Measurements from ENCODE around the gene FSD1L.
A peak's percentile ranks its signal among the peaks of the same experiment; 100 is the strongest.
"Not testable (repeated sequence)": the region's sequence is repeated elsewhere in the genome, so short reads cannot be mapped to it uniquely, and the experiment has no call there.

The FSD1L gene

DNA sequence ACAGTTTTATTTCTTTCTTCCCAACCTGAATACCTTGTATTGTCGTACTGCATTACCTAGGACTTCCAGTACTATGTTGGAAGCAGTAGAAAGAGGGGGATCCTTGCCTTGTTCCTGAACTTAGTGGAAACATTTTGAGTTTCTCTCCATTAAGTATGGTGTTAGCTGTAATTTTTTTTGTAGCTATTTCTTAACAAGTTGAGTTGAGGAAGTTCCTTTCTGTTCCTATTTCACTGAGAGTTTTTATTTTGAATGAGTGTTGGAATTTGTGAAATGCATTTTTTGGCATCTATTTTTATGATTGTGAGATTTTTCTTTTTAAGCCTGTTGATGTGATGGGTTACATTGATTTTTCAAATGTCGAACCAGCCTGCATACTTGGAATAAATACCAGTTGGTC lies 49.0 kb downstream of the FSD1L start:
- no peak for DNase-seq

DNA sequence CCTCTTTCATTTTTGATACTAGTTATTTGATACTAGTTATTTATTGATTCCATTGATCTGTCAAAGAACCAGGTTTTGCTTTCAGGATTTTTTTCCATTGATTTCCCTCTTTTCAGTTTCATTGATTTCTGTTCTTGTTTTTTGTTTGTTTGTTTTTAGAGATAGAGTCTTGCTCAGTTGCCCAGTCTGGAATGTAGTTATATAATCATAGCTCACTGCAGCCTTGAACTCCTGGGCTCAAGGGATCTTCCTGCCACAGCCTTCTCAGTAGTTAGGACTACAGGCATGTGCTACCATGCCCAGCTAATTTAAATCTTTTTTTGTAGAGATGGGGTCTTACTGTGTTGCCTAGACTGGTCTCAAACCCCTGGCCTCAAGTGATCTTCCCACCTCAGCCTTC lies 49.9 kb downstream of the FSD1L start:
- DNase-seq, result no peak

- no peak for DNase-seq
Measured at GRCh38 chr9:105500108-105500766, 52.4 kb downstream of the FSD1L start.

- no peak for DNase-seq
Measured at GRCh38 chr9:105501414-105501813, 53.6 kb downstream of the FSD1L start.

DNA sequence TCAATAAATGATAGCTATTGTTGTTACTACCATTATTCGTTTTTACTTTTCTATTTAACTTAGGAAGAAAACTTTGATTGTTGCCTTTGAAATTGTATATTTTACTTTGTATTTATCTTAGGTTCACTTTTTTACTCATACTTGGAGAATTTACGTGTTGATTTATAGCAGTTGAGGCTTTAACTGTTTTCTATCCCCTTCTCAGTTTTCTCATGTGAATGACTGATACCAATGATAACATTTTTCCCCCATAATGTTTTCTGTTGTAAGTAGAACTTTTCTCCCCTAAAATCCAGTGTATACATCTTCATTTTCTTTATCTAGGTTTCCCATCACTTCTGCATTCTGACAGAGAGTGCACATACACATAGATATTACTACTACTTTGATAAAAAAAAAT lies 54.4 kb downstream of the FSD1L start:
- DNase-seq, result no peak

DNA sequence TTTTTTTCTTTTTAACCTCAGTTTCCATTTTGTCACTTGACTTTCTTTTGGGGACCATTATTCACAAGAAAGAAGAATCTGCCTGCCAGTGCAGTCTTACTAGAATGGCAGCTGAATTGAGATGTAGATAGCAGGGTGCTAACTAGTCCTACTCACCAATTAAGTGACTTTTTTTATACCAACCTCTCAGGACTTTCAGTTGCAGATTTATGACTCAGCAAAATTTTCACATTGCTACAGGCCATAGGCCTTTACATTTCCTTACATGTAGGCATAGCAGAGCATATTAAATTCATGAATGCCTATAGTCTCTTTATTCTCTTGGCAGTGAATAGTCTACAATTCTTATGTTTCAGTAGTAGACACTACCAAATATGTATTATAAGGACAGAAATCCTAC lies 56.0 kb downstream of the FSD1L start:
- no peak for DNase-seq

GRCh38 chr9:105507096-105507790 lies 59.4 kb downstream of the FSD1L start:
- no peak for DNase-seq

DNA sequence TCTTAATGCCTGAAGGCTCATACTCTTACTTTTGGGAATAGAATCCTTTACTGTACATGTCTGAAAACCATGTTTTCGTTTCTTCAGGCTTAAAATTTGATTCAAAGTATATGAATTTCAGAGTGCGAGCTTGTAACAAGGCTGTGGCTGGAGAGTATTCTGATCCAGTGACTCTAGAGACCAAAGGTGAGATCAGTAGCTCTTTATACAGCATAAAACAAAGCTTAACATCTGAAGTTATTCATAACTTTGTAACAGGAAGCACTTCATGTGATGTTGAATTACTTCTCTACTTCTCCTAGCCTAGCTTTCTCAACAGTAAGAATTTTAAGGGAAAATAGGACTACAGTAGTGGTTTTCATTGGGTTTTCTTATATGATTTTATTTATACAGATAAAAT lies 60.7 kb downstream of the FSD1L start:
- no peak for DNase-seq

DNA sequence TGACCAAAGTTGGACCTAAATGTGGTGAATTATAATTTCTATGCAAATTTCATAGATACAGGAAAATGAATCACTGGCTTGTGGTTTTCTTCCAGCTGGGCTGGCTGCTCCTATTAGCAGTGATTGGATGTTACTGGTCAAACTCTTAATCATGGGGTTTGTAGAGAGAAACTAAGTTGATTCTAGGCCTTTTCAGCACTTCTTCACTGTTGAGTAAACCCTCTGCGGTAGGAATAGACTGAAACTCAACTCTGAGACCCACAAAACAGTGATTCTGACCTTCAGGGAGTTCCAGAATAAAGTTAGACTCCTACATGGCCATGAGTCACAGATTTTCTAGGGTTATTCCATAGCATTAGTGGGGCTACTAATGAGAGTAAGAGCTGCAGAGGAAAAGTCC lies 62.2 kb downstream of the FSD1L start:
- no peak for DNase-seq

- DNase-seq, result no peak
Measured at GRCh38 chr9:105511446-105511845, 63.6 kb downstream of the FSD1L start.

DNA sequence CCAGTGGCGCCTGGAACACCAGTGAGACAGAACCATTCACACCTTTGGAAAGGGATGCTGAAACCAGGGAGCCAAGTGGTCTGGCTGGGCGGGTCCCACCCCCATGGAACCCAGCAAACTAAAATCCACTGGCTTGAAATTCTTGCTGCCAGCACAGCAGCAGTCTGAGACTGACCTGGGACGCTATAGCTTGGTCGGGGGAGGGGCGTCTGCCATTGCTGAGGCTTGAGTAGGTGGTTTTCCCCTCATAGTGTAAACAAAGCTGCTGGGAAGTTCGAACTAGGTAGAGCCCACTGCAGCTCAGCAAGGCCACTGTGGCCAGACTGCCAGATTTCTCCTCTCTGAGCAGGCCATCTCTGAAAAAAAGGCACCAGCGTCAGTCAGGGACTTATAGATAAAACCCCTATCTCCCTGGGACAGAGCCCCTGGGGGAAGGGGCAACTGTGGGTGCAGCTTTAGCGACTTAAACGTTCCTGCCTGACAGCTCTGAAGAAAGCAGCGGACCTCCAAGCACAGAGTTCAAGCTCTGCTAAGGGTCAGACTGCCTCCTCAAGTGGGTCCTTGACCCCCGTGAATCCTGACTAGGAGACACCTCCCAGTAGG lies 68.1 kb downstream of the FSD1L start:
- no peak for DNase-seq

DNA sequence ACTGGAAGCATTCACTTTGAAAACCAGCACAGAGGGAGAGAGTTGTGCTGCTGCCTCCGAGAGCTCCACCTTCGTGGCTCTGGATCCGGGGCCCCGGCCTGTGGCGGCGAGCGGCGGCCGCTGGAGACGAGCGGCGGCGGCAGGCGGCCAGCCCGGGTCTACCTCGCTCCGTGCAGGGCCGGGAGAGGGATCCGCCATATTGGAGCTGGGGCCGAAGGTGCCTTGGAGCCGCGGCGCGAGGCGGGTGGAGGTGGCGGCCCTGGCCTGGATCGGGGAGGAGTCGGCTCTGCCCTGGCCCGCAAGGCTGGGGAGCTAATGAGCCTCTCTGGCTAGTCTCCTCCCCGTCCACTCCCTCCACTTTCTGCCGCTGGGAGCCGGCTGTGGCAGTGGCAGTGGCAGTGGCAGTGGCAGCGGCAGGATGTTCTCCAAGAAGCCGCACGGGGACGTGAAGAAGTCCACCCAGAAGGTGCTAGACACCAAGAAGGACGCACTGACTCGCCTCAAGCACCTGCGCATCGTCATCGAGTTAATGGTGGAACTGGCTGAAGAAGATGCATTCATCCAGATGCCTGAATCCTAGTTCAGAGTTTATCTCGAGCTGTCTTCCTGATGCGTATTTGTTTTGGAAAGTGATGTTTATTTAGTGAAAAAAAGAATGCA lies 72.0 kb downstream of the FSD1L start:
- peak; percentile 33 to 43 for DNase-seq

GRCh38 chr9:105520992-105521391 lies 73.2 kb downstream of the FSD1L start:
- DNase-seq, result not testable (repeated sequence)

DNA sequence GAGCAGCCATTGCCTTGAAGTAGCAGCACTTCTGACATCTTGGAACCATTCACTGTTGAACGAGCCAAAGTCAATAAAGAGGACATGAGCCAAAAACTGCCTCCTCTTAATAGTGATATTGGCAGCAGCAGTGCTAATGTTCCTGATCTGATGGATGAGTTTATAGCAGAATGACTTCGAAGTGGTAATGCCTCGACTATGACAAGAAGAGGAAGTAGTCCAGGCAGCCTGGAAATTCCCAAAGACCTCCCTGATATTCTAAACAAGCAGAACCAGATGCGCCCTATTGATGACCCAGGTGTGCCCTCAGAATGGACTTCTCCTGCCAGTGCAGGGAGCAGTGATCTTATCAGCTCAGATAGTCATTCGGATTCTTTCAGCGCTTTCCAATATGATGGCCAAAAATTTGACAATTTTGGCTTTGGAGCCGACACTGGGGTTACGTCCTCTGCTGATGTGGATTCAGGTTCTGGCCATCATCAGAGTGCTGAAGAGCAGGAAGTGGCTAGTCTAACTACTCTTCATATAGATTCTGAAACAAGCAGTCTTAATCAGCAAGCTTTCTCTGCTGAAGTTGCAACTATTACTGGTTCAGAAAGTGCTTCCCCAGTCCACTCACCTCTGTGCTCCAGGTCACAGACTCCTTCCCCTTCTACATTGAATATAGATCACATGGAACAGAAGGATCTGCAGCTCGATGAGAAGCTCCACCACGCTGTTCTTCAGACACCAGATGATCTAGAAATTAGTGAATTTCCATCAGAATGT lies 75.0 kb downstream of the FSD1L start:
- not testable (repeated sequence) for DNase-seq

DNA sequence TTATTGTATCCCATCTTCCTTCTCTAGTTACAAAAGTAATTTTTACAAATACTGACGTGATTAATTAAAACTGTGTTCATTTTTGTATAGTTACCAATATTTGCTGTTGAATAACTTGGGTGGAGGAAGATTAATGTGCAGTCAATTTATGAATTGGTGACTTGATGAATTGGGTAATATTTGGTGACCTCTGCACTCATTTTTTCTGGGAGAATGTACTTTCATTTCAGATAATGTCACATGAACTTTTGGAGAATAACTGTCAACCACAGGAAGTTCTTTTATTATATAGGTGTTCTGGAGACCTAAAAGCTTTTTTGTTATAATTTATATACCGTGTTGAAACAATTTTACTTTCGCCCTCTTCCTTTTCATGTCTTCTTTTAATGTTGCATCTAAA lies 83.7 kb downstream of the FSD1L start:
- no peak for DNase-seq

- no peak for DNase-seq
Measured at GRCh38 chr9:105535920-105536668, 88.3 kb downstream of the FSD1L start.

GRCh38 chr9:105539452-105539851 lies 91.6 kb downstream of the FSD1L start:
- DNase-seq, result no peak

- no peak for DNase-seq
Measured at GRCh38 chr9:105541838-105542237, 94.0 kb downstream of the FSD1L start.

DNA sequence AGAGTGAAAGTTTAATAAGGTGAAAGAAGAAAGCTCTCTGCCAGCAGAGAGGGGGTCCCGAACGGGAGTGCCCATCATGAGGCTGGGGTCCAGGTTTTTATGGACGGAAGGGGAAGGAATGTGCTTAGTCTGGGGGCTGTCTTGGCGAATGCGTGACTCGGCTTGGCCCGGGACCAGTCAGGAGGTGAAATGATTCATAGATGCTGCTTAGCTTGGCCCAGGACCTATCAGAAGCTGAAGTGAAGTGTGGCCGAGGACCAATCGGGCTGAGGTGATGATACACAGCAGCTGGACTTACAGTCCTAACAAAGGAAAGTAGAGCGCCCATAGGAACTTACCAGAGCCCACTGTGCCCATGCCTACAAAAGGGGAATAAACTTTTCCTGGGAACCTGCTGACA lies 106.2 kb downstream of the FSD1L start:
- no peak for DNase-seq

DNA sequence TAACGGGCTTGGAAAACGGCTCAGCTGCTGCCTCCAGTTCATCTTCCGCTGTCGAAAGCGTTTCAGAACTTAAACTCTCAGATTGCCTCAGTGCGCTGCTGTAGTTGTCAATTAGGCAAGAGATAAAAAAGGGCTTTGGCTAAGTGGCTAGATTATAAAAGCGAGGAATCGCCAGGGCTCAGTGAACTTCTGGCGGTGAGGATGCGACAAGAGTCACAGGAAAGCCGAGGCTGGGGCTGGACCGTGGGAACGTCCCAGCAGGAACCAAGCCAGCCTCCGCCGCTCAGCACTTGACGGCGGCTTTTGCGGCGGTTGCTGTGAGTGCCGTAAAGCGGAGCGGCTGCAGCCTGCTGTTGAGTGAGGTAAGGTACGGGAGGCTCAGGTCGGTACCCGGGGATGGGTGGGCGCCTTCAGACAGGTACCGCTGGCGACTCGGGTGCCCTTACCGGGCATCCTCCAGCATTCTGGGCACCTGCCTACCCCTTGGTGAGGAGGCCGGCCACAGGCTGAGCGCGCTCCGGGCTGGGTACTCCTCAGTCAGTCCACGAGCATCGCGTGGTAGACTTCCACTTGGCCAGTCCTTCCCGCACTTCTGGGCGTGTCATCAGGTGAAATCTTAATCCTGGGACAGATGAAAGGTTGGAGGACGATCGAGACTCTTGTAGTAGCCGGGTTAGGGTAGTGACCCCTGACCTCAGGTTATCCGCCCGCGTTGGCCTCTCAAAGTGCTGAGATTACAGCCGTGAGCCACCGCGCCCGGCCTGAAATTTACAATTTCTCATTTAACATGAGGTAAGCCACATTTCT lies 110.2 kb downstream of the FSD1L start, which contains the start of gene FKTN:
Gene FKTN (plus strand): TSS at position 328 of the 807 bp plus-strand sequence. CDS start 16,902 bp downstream, outside the sequence.
- DNase-seq, result peak; percentile 86 to 91

DNA sequence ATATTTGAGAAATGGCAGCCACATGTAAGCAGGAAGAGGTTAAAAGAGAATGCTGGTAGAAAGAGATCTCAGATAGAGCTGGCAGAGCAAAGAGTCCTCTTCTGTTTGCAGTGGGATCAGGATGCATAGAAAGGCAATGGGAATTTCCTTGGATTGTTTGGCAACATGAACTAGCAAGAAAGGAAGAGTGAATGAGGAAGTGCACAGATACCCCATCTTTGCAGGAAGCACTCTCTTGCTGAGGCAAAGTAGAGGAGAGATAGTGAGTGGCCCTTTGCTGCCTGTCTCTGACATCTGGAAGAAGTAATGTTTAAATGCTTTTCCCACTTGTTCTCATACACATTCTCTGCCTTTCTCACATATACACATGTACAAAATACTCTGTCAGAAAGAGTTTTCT lies 124.6 kb downstream of the FSD1L start:
- no peak for DNase-seq

All from activated T-cell treated with anti-CD3 and anti-CD28 coated beads, Interleukin-2, amount 50 U/mL, for 48 hours (primary cell).